GM23338 (cell line): ENCODE data around the gene AP3S1. TPM values are rescaled to one million over a fixed set of nuclear protein-coding genes. Genes with fewer than 3 reads are reported as not detected.

Experiments
- ATAC-seq: fragments of 200-7000 bp; cut with Tn5 transposase; 3 replicates; pipeline ENCODE4 v1.9.1; 2020
- DNase-seq: peaks from one replicate; pipeline ENCODE4 v3.0.0-alpha.2; 2015; ENCODE audit warnings: low spot score
- H2AFZ ChIP-seq: fragments of 200-600 bp; sonication (generic); 2 replicates; pipeline ENCODE4 v1.8.0; 2016; ENCODE audit warnings: antibody characterized with exemption, mild to moderate bottlenecking, moderate library complexity
- H3F3A ChIP-seq: fragments of 200-600 bp; sonication (generic); replicated peaks from 2 replicates; pipeline ENCODE4 v1.8.0; 2017; ENCODE audit warnings: antibody characterized with exemption, mixed run types, low read depth
- H3K27ac ChIP-seq: fragments of 200-600 bp; sonication (generic); 2 replicates; pipeline ENCODE4 v1.6.1; 2016; ENCODE audit warnings: low read depth
- H3K27me3 ChIP-seq: fragments of 200-600 bp; sonication (generic); 2 replicates; pipeline ENCODE4 v1.8.0; 2016; ENCODE audit warnings: mild to moderate bottlenecking, mixed run types, moderate library complexity; ENCODE audit not compliant: insufficient read depth
- H3K36me3 ChIP-seq: fragments of 200-600 bp; sonication (generic); 2 replicates; pipeline ENCODE4 v1.8.0; 2016; ENCODE audit warnings: mild to moderate bottlenecking; ENCODE audit not compliant: insufficient read depth
- H3K4me1 ChIP-seq: fragments of 200-600 bp; sonication (generic); 2 replicates; pipeline ENCODE4 v1.8.0; 2016; ENCODE audit warnings: mild to moderate bottlenecking, moderate library complexity; ENCODE audit not compliant: insufficient read depth
- H3K4me2 ChIP-seq: fragments of 200-600 bp; sonication (generic); 2 replicates; pipeline ENCODE4 v1.7.1; 2017; ENCODE audit warnings: mixed run types
- H3K4me3 ChIP-seq: fragments of 200-600 bp; sonication (generic); 2 replicates; pipeline ENCODE4 v1.6.1; 2016; ENCODE audit warnings: mixed run types
- H3K79me2 ChIP-seq: fragments of 200-600 bp; sonication (generic); replicated peaks from 2 replicates; pipeline ENCODE4 v1.8.0; 2017; ENCODE audit warnings: mild to moderate bottlenecking; ENCODE audit not compliant: insufficient read depth
- H3K9me2 ChIP-seq: fragments of 200-600 bp; sonication (generic); 2 replicates; pipeline ENCODE4 v1.8.0; 2017; ENCODE audit not compliant: insufficient read depth
- H4K20me1 ChIP-seq: fragments of 200-600 bp; sonication (generic); replicated peaks from 2 replicates; pipeline ENCODE4 v1.8.0; 2017; ENCODE audit warnings: mild to moderate bottlenecking; ENCODE audit not compliant: insufficient read depth
- H3K27ac Mint-ChIP-seq: 2 replicates; pipeline ENCODE4 v1.8.0; 2020; ENCODE audit warnings: inconsistent platforms, mild to moderate bottlenecking, moderate library complexity, mixed read lengths
- H3K27me3 Mint-ChIP-seq: 3 replicates; pipeline ENCODE4 v1.8.0; 2022; ENCODE audit warnings: low read depth, mild to moderate bottlenecking, moderate library complexity, mixed read lengths, inconsistent platforms; ENCODE audit not compliant: insufficient read depth, poor library complexity
- H3K36me3 Mint-ChIP-seq: 3 replicates; pipeline ENCODE4 v1.8.0; 2021; ENCODE audit warnings: low read depth, mild to moderate bottlenecking, inconsistent platforms, moderate library complexity, mixed read lengths
- H3K4me1 Mint-ChIP-seq: 3 replicates; pipeline ENCODE4 v1.8.0; 2020; ENCODE audit warnings: mild to moderate bottlenecking, inconsistent platforms, mixed read lengths
- H3K4me3 Mint-ChIP-seq: 3 replicates; pipeline ENCODE4 v1.8.0; 2021; ENCODE audit warnings: moderate library complexity, mild to moderate bottlenecking, inconsistent platforms, mixed read lengths
- H3K9me3 Mint-ChIP-seq: 3 replicates; pipeline ENCODE4 v1.8.0; 2020; ENCODE audit warnings: moderate library complexity, mild to moderate bottlenecking, inconsistent platforms, mixed read lengths
- CREB1 ChIP-seq: fragments of 250-450 bp; sonication (Bioruptor Pico); IDR thresholded peaks from 2 replicates; pipeline ENCODE4 v1.5.0; 2020; ENCODE audit warnings: low read depth, mild to moderate bottlenecking, moderate library complexity
- EZH2 ChIP-seq: fragments of 200-600 bp; sonication (generic); IDR thresholded peaks from one replicate; pipeline ENCODE4 v1.8.0; 2017; ENCODE audit warnings: antibody characterized with exemption, mild to moderate bottlenecking, low read depth; ENCODE audit not compliant: unreplicated experiment
- JUNB ChIP-seq: IDR thresholded peaks from one replicate; pipeline ENCODE4 v1.6.1; 2016; ENCODE audit warnings: antibody characterized with exemption; ENCODE audit not compliant: unreplicated experiment
- NANOG ChIP-seq: IDR thresholded peaks from 2 replicates; pipeline ENCODE4 v1.6.1; 2016; ENCODE audit warnings: antibody characterized with exemption, borderline replicate concordance
- STAT1 ChIP-seq: IDR thresholded peaks from one replicate; pipeline ENCODE4 v1.6.1; 2016; ENCODE audit warnings: antibody characterized with exemption; ENCODE audit not compliant: unreplicated experiment
- polyA plus RNA-seq: library from polyadenylated mRNA; unstranded; fragments of >200 nt; fragmentation: Nextera tagmentation; extraction: Ambion mirVana; gene quantifications from 2 replicates; pipeline ENCODE4 v1.2.1, GENCODE V29; 2016
- total RNA-seq: library from RNA; depleted of rRNA; stranded (reverse); fragments of >200 nt; shearing (Covaris generic); gene quantifications from 2 replicates; pipeline ENCODE4 v1.2.3, GENCODE V29; 2014
- TF ChIP-seq, protein P1 (sequence below): fragments of 250-450 bp; sonication (Bioruptor Pico); IDR thresholded peaks from 2 replicates; pipeline ENCODE4 v1.5.0; 2020; ENCODE audit warnings: mild to moderate bottlenecking, moderate library complexity

The AP3S1 gene
- total and polyA plus RNA-seq, 2 experiments from 2014 or later = 143 to 232 TPM

- Histone ChIP-seq H3K9me2 (no peaks in the 10 kb centered on the region), H3K4me2 (peak overlapping the region; percentile 88; the same call in 1 of the 2 replicates), H4K20me1 (0 out of 2 replicates have a peak, but pooled peaks cover 3% of the 10 kb centered on the region), H3F3A (no peaks in the 10 kb centered on the region), H3K4me1 (peaks cover 14% of the 10 kb centered on the region), H3K27ac (no peak overlapping the region), H3K27me3 (peaks cover 26% of the 10 kb centered on the region), H3K4me3 (no peak overlapping the region), H2AFZ (no peak overlapping the region), H3K79me2 (peaks cover 9% of the 10 kb centered on the region; the same call in 1 of the 2 replicates), H3K36me3 (no peaks in the 10 kb centered on the region)
- H3K9me3 Mint-ChIP-seq = no peaks in the 10 kb centered on the region
- H3K36me3 Mint-ChIP-seq = peaks cover 2% of the 10 kb centered on the region; the same call in 2 of the 3 replicates
- peak overlapping the region; percentile 43 for H3K4me3 Mint-ChIP-seq
- TF ChIP-seq, protein P1, sequence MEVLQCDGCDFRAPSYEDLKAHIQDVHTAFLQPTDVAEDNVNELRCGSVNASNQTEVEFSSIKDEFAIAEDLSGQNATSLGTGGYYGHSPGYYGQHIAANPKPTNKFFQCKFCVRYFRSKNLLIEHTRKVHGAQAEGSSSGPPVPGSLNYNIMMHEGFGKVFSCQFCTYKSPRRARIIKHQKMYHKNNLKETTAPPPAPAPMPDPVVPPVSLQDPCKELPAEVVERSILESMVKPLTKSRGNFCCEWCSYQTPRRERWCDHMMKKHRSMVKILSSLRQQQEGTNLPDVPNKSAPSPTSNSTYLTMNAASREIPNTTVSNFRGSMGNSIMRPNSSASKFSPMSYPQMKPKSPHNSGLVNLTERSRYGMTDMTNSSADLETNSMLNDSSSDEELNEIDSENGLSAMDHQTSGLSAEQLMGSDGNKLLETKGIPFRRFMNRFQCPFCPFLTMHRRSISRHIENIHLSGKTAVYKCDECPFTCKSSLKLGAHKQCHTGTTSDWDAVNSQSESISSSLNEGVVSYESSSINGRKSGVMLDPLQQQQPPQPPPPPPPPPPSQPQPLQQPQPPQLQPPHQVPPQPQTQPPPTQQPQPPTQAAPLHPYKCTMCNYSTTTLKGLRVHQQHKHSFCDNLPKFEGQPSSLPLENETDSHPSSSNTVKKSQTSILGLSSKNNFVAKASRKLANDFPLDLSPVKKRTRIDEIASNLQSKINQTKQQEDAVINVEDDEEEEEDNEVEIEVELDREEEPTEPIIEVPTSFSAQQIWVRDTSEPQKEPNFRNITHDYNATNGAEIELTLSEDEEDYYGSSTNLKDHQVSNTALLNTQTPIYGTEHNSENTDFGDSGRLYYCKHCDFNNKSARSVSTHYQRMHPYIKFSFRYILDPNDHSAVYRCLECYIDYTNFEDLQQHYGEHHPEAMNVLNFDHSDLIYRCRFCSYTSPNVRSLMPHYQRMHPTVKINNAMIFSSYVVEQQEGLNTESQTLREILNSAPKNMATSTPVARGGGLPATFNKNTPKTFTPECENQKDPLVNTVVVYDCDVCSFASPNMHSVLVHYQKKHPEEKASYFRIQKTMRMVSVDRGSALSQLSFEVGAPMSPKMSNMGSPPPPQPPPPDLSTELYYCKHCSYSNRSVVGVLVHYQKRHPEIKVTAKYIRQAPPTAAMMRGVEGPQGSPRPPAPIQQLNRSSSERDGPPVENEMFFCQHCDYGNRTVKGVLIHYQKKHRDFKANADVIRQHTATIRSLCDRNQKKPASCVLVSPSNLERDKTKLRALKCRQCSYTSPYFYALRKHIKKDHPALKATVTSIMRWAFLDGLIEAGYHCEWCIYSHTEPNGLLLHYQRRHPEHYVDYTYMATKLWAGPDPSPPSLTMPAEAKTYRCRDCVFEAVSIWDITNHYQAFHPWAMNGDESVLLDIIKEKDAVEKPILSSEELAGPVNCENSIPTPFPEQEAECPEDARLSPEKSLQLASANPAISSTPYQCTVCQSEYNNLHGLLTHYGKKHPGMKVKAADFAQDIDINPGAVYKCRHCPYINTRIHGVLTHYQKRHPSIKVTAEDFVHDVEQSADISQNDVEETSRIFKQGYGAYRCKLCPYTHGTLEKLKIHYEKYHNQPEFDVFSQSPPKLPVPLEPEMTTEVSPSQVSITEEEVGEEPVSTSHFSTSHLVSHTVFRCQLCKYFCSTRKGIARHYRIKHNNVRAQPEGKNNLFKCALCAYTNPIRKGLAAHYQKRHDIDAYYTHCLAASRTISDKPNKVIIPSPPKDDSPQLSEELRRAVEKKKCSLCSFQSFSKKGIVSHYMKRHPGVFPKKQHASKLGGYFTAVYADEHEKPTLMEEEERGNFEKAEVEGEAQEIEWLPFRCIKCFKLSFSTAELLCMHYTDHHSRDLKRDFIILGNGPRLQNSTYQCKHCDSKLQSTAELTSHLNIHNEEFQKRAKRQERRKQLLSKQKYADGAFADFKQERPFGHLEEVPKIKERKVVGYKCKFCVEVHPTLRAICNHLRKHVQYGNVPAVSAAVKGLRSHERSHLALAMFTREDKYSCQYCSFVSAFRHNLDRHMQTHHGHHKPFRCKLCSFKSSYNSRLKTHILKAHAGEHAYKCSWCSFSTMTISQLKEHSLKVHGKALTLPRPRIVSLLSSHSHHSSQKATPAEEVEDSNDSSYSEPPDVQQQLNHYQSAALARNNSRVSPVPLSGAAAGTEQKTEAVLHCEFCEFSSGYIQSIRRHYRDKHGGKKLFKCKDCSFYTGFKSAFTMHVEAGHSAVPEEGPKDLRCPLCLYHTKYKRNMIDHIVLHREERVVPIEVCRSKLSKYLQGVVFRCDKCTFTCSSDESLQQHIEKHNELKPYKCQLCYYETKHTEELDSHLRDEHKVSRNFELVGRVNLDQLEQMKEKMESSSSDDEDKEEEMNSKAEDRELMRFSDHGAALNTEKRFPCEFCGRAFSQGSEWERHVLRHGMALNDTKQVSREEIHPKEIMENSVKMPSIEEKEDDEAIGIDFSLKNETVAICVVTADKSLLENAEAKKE (CRISPR knock-in tag) = no peak
- H3K27me3 Mint-ChIP-seq = peaks cover 20% of the 10 kb centered on the region
- H3K27ac Mint-ChIP-seq = no peak overlapping the region
- no peak for DNase-seq
- peaks cover 31% of the 10 kb centered on the region for H3K4me1 Mint-ChIP-seq
- no peak for ATAC-seq
Measured at GRCh38 chr5:115817386-115817785, 24.3 kb upstream of the AP3S1 start.

DNA sequence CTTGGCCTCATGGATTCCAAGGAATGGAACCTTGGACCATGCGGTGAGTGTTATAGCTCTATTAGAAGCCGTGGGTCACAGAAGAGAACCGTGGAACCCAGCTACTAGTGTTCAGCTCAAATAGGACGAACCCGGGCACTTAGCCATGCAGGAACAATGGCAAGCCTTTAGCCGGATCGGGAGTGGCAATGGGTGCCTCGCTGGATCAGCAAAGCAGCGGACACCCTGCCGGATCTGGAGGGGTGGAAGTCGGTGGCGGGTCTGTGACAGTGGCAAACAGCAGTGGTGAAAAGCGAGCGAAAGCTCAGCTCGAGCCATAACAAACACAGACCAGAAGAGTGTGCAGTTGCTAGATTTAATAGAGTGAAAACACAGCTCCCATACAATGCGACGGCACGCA, 22.9 kb upstream of the AP3S1 start:
- peaks cover 5% of the 10 kb centered on the region; the same call in 1 of the 2 replicates for H3K9me2 ChIP-seq
- no peak overlapping the region for H3K27ac ChIP-seq
- no peaks in the 10 kb centered on the region for H3F3A ChIP-seq
- H3K36me3 Mint-ChIP-seq = no peaks in the 10 kb centered on the region; the same call in 1 of the 3 replicates
- peaks cover 14% of the 10 kb centered on the region for H3K4me1 ChIP-seq
- H3K79me2 ChIP-seq = peaks cover 9% of the 10 kb centered on the region; the same call in 1 of the 2 replicates
- H3K4me2 ChIP-seq = no peak overlapping the region
- DNase-seq (no peak), ATAC-seq (no peak)
- 0 out of 2 replicates have a peak, but pooled peaks cover 3% of the 10 kb centered on the region for H4K20me1 ChIP-seq
- H3K4me3 ChIP-seq = no peak overlapping the region
- H3K27me3 ChIP-seq = peaks cover 24% of the 10 kb centered on the region
- H3K9me3 Mint-ChIP-seq = peaks cover 1% of the 10 kb centered on the region; the same call in 1 of the 3 replicates
- no peak overlapping the region for H3K4me3 Mint-ChIP-seq
- peaks cover 28% of the 10 kb centered on the region for H3K4me1 Mint-ChIP-seq
- no peaks in the 10 kb centered on the region for H3K36me3 ChIP-seq
- H3K27me3 Mint-ChIP-seq = peaks cover 20% of the 10 kb centered on the region
- H2AFZ ChIP-seq = peak overlapping the region; percentile 95
- H3K27ac Mint-ChIP-seq = 0 out of 2 replicates have a peak overlapping the region, but pooled peaks have one; percentile 30
- TF ChIP-seq JUNB (no peak), NANOG (no peak), CREB1 (CRISPR knock-in tag) (no peak), STAT1 (no peak), EZH2 (no peak)
- TF ChIP-seq, protein P1 (CRISPR knock-in tag) = no peak
